SKM-1 treated with dmso at 0.1 percent for 144 hours (cell line): ENCODE results near the gene NUDT12.

Experiments
- DNase-seq: peaks from one replicate; lab custom pipeline; 2025; ENCODE audit not compliant: unreplicated experiment; lab: John Stamatoyannopoulos, UW

Gene NUDT12

DNA sequence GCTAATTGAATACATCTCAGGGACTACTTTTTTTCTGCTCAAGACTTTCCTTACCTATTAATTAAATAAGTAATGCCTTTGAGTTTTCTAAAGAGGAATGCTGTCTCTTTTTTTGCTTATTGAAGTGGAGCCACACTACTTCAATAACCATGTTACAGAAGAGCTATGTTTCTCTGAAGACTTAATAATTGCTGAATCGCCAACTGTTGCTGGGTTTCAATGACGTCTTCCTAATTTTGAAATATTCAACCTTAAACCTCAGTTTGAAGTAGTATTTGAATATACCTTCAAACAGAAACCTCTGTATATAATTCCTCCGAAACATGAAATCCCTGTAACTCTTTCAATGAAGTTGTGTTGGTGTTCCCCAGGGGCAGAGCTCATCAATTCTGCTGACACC lies 21.0 kb downstream of the NUDT12 start:
- no peak for DNase-seq

DNA sequence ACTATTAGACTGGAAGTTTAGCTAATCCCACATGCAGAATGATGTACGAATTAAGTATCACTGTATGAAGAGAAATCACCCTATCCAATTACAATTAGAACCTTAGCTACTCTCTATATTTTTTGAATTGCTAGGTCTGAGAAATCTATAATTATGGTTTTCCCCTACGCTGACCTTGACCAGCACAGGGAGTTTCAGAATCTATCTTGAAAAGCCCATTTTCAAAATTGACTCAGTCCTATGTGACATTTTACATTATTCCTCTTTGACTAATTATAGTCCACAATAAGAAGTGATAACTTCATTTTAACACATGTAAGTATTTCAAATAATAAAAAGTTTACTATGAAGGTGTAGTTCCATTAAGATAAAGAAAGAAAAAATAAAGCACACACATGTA lies 21.5 kb downstream of the NUDT12 start:
- no peak for DNase-seq

DNA sequence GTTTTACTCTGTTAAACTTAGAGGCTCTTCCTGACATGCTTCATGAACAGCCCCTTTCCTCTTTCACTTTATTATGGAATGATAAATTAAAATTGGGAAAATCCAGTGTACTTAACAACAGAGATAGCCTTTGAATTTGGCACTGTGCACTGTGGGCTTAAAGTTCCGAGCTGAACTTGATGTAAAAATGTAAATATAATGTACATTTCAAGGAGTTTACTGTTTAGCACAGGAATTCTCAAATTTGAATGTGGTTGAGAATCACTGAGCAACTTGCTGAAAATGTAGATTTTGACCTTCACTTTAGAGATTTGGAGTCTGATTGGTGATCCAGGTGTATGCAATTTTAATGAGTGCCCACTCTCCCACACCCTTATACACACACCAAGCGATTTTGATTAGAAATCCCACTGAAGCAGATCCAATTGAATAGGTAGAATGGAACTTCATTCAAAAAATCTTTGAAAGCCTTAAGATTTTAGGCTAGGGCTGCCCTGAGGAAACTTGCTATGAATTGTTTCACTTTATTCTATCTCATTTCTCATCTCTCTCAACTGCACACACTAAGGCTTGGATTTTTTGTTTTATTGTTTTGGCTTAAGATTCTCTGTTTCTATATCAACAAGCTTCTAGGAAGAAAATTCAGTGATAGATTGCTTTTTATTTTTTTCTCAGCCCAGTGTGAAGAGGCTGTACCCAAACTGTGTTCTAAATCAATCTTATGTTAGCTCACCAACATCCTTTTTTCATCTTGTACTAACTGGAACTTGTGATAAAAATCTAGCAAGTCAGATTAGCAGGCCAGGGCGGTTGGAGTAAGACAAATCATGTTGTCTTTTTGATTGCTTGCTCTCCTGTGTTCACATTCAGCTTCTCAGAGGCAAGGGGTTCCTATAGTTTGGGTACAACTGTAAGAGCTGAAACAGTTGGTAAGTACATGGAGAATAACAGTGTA lies 22.9 kb downstream of the NUDT12 start:
- no peak for DNase-seq

DNA sequence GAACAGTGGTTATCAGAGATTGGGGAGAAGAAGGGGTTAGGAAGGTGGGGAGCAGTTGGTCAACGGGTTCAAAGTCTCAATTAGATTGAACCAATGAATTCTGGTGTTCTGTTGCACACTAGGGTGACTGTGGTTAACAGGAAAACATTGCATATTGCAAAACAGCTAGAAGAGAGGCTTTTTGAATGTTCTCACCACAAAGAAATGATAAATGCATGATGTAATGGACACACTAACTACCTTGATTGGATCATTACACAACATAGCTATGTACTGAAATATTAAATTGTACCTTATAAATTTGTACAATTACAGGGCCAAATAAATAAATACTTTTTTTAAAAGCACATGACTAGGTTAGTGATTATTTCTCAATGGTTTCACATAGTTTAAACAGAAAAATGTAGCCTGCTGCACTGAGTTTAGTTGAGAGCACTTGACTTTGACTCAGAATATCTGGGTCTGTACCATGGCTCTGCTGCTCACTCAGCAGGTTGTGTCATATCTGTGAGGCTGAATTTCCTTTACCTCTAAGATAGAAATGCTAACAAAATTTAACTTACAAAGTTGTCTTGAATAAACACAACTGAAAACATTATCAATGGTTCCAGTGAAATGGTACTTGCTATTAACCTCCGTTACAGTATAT lies 30.4 kb downstream of the NUDT12 start:
- peak; percentile 3 for DNase-seq

DNA sequence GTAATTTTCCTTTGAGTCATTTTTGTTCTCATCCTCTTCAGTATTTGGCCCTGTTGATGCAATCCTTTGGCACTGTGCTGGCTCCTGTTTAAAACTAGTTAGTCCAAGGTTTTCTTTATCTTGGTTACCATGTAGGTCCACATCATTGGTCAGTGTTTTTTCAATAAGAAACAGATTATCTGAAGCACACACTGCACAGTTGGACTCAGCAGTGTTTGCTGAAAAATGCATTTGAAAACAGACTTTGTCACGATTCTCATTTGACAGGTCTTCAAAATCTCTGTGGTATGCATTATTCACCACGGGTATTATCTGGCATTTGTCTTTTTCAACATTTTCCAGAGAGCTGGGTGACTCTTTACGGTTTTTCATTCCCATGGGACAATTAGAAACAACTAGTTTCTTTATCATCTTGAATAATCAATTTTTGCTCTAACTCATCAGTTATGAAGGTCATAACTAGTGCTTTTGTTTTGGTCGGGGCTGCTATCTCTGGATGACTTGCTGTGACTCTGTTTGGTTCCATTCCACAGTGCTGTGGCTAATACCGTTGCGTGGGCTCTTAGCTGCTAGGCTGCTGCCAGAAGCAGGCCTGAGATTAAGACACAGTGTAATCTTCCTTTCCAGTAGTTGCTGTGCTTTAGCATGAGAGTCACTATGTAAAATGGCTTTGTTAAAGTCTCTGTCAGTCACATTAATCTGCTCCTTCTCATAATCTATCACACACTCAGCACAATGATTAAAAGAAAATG lies 36.2 kb downstream of the NUDT12 start:
- no peak for DNase-seq

DNA sequence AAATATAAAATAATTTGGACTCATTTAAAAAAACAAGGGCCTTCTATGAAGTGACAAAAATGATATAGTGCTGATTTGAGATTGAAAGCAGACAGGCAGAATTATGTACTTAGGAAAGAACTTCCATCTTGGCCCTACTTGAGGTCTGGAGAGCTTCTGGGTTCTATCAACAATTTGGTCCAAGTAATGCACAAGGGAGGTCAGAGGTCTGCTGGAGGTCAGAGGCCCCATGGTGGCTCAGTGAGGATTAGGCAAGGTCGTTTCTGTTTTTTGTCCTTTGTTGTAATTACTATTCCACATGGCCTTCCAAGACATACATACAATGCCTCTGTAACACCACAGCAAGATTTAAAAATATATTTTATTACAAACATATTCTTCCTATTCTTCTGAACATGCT lies 37.2 kb downstream of the NUDT12 start:
- no peak for DNase-seq

DNA sequence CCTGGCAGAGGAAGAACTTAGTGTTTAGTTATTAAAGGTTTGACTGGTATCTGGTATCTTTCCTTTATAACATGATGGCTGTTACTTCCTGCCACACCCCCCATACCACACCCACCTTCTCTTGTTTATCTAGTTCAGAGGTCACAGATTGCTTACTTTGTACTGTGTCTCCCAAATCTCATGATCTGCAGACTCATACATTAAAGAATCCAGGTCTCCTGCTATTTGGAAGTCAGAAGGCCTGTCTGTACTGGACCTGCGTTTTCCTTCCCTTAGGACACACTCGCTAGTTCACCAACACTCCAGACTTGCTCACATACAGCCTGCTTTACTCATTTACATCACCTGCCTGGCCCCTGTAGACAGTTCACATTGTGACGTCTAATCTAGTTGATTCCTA lies 39.3 kb downstream of the NUDT12 start:
- DNase-seq: no peak

DNA sequence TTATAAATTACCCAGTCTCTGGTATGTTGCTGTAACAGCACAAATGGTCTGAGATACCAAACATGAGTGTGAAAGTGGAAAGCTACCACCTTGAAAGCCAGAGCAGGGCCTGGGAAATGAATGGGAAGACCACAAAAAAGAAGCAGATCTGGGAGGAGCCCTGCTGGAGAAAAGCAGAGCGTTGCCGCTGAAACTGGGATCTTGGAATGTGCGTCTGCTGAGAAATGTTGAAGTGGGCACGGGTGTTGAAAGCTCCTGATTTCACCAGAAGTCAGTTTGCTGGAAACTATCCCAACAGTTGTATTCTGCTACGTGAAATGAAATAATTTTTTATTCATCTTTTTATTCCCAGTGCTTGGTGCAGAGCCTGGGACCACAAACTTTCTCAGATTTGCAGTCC lies 40.0 kb downstream of the NUDT12 start:
- DNase-seq: no peak

DNA sequence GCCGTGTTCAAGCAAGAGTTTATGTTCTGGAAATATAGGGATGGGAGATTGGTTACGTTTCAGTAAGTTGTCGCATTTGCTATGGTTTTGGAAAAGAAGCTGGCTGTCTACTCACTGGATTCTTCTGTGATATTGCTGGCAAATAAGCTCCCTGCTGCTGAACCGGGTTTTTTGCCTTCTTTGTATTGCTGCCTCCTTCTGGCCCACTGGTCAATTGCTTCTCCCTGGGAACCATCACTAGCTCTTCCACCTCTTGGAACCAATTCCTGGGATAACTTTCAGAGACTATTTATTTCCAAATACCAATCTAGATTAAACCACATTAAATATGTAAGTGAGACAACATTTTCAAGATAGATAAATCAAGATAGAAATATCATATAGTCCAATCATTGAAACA lies 43.0 kb downstream of the NUDT12 start:
- no peak for DNase-seq

DNA sequence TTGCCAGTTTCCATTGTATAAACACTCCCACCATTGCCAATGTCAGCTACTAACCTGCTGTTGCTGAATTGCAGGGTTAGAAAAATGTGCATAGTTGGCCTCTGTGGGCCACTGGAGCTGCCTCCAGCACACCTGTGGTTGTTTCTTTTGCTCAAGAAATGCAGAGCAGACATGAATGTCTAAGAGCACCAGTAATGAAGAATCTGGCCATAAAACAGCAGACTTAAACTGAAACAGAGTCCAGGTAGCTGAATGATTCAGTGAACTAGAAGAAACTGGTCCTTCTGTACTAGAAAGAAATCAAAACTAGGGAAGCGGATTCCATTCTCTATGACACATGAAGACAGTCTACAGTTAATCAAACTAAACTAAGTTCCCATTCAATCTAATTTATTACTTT lies 48.2 kb downstream of the NUDT12 start:
- DNase-seq: no peak

DNA sequence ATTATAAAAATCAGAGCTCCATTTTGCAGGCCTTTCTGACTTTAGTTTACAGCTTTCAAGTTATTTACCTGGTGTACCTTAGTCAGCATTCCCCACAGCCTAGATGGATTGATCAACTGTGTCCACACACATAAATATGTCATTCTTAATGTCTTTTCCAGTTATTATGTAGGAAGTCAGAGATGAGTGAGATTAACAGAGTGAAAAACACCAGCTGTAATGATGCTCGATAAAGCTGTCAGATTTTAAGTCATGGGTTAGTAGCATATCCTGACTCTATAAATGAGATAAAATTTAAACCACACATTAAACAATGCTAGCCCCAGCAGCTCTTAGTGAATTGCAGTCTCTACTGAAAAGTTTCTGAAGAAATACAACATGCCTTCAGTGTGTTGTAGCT lies 48.9 kb downstream of the NUDT12 start:
- no peak for DNase-seq

DNA sequence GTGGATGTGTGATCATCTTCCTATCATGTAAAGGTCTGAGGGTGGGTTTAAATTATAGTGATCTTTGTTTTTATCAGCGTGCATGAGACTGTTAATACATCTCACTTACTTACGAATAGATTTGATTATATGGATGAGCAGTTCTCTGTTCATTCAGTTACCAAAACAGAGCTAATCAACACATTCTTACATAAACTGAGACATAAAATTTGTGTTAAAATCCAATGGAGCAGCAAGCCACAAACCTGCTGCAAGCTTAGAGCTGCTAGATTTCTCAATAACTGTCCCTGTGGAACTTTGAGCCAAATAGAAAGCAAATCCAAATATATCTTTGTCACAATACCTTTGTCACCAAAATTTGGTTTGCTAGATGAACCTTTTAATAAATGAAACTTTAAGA lies 50.1 kb downstream of the NUDT12 start:
- DNase-seq: no peak

DNA sequence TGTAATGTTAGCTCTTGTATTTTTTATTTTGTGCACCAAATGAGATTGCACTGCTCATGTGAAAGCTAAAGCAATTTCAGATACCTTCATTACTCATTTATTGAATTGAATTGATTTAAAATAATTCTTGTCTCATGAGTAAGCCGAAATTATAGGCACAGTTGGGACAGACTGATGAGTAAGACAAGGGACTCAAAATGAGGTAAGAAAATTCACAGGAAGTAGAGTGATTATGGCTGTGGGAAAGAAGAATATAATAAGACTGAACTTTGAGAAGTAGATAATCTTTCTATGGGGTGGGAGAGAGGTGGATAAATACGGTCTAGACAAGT lies 51.1 kb downstream of the NUDT12 start:
- no peak for DNase-seq

DNA sequence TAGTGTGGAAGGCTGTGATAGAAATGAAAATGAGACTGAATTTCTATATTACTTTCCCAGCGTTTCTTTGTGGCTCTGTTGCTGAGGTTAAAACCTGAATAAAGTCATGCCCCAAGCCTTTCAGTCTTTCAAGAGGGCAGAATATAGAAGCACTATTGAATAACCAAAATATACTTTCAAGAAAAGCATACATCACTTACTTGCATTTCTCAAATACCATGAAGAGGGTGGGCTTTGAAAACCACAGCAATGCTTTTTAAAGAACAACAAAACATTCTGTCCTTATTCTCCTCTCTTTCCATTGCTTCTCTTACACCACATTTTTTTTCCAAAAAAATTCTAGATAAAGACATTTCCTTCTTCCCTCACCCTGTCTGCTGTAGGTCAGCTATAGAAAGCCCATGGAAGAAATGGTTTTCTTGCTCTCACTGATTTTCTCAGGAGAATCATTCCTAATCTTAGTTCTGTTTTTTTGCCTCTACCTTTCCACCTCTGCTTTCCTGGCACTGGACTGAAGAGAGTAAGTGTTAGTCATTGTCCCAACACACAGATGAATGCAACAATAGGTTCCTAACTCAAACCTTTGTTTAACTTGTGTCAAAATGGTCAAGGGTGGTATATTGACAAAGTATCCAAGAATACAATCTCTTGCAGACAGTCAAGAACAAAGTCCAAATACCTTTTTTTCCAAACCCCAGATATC lies 51.6 kb downstream of the NUDT12 start:
- DNase-seq: no peak

DNA sequence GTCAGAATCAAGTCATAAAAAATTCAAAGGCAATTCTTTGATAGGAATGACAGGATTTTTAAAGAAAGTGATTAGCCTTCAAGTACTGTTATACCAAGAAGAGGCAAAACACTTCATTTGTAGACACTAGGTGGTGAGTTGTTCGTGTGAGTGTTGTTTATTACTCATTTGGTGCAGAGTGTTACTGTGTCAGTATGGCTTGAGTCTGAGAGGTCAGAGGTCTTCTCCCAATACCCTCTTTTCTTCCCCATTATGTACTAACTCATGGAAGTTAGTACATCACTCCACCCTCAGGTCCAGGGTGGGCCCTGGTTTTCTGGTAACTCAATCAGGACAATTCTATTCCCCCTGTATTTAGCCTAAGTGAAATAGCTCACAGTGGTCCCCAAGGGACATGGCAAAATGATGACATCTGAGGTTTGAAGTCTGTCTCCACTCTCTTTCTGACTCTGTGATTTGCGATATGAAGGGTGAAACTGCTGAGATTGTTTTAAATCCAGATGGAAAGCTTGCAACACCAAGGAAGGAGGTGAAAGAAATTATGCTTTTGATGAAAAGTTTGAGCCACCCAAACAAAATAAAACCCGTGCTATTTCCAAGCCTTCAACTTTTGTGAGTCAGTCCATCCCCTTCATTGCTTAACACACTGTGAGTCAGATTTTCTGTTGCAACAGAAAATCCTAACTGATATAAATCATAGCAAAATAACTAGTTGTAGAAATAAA lies 56.8 kb downstream of the NUDT12 start:
- no peak for DNase-seq

DNA sequence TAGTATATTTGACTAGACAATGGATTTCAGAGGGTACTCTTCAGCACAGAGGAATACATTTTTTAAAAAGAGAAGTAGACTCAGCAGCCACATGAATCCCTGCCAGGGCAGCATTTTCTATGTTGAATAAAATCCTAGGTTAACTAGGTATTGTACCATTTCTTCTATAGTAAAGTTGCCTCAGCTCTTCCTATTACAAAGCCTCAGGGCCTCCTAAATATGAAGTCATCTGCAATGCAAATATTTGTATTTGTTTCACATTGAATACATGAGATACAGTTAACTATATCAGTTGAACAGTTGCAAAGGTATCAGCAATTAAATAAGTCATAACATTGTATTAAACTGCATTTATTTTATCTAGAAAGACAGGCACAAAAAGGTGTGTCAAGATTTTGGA lies 59.5 kb downstream of the NUDT12 start:
- no peak for DNase-seq

DNA sequence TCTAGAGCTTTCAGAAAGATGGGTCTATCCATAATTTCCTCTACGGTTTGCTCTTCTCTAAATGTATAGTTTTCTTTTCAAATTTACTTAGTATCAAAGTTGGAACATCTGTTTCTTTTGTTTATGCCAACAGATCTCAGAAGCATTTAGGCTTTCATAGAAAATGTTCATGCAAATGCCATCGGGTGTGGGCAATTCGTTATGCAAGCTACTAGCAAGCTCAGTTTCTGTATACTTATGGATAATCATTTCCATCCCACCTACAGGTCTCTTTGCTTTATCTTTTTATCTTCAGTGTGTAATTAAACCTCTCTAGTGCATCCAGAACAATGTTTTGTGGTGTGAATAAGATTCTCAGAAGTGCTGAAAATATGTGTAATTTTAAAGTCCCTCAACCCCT lies 59.9 kb downstream of the NUDT12 start:
- no peak for DNase-seq
